Activated naive CD4-positive, alpha-beta T cell treated with anti-CD3 and anti-CD28 coated beads, Interleukin-2, amount 10 ng/mL, durations not matched to agents 5 hours and 36 hours (primary cell): Measurements from ENCODE around the gene GADD45A. TPM values are rescaled to one million over a fixed set of nuclear protein-coding genes. Genes with fewer than 3 reads are reported as not detected.

ENCODE experiments used
- total RNA-seq, 2 experiments: library from RNA; stranded (reverse); gene quantifications; one replicate each; pipeline ENCODE4 v1.2.3, GENCODE V29; 2021

Gene GADD45A, protein sequence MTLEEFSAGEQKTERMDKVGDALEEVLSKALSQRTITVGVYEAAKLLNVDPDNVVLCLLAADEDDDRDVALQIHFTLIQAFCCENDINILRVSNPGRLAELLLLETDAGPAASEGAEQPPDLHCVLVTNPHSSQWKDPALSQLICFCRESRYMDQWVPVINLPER
- total RNA-seq = 10 to 100 TPM; 12.7 to 15.2 TPM

DNA sequence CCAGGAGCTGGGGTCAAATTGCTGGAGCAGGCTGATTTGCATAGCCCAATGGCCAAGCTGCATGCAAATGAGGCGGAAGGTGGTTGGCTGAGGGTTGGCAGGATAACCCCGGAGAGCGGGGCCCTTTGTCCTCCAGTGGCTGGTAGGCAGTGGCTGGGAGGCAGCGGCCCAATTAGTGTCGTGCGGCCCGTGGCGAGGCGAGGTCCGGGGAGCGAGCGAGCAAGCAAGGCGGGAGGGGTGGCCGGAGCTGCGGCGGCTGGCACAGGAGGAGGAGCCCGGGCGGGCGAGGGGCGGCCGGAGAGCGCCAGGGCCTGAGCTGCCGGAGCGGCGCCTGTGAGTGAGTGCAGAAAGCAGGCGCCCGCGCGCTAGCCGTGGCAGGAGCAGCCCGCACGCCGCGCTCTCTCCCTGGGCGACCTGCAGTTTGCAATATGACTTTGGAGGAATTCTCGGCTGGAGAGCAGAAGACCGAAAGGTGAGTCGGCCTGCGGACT is at the start of gene GADD45A:
Gene GADD45A (plus strand): TSS at position 135 of the 491 bp plus-strand sequence. CDS start 294 bp downstream, at position 429.

Other genes starting within 250 kb of the GADD45A start
- not detected for gene GNG12, start 148.3 kb downstream of the GADD45A start, total RNA-seq